Transverse colon (tissue), 4 donors: Measurements from ENCODE around the gene GEMIN5. TPM values are rescaled to one million over a fixed set of nuclear protein-coding genes. Genes with fewer than 3 reads are reported as not detected.
"Not testable (repeated sequence)": the region's sequence is repeated elsewhere in the genome, so short reads cannot be mapped to it uniquely, and the experiment has no call there.

Experiments
- DNase-seq: peaks from one replicate; pipeline ENCODE4 v3.0.0-alpha.2; 2019
- H3K27ac ChIP-seq, 4 donors: fragments of 200-600 bp; sonication (generic); 2 replicates each; pipeline ENCODE4 v1.5.1; 2016 to 2018; ENCODE audit warnings: inconsistent platforms in 4 of 4
- H3K27me3 ChIP-seq: fragments of 200-600 bp; sonication (generic); 2 replicates; pipeline ENCODE4 v1.5.1; 2017; ENCODE audit warnings: inconsistent platforms
- H3K36me3 ChIP-seq, 4 donors: fragments of 200-600 bp; sonication (generic); 2 replicates each; pipeline ENCODE4 v1.5.1; 2017 to 2019; ENCODE audit warnings: inconsistent platforms in 4 of 4
- H3K4me1 ChIP-seq, 4 donors: fragments of 200-600 bp; sonication (generic); 2 replicates each; pipeline ENCODE4 v1.5.1; 2017 to 2020; ENCODE audit warnings: inconsistent platforms in 4 of 4
- H3K4me3 ChIP-seq, 4 donors: fragments of 200-600 bp; sonication (generic); 1 replicate in 1 of 4; 2 replicates in 3 of 4; pipeline versions ENCODE4 v1.5.1 to v1.6.1; 2017 to 2019; ENCODE audit warnings: inconsistent platforms in 4 of 4
- H3K9me3 ChIP-seq, 2 donors: fragments of 200-600 bp; sonication (generic); 2 replicates each; pipeline ENCODE4 v1.5.1; 2017 to 2019; ENCODE audit warnings: inconsistent platforms in 2 of 2
- CTCF ChIP-seq, 5 experiments: fragments of 200-600 bp in 3 of 5; fragments of 450-650 bp in 2 of 5; sonication (generic) in 3 of 5; IDR thresholded peaks; 1 replicate in 2 of 5; 2 replicates in 3 of 5; pipeline ENCODE4 v1.5.1; 2016 to 2017; ENCODE audit warnings: antibody characterized with exemption in 5 of 5, inconsistent platforms in 3 of 5, mild to moderate bottlenecking in 2 of 5, moderate library complexity in 1 of 5
- EP300 ChIP-seq: sonication (generic); formaldehyde crosslinking; IDR thresholded peaks from one replicate; pipeline ENCODE4 v1.6.1; 2017; ENCODE audit warnings: antibody characterized with exemption, low read depth
- POLR2A ChIP-seq: fragments of 450-650 bp; IDR thresholded peaks from one replicate; pipeline ENCODE4 v1.6.1; 2016; ENCODE audit warnings: antibody characterized with exemption, mild to moderate bottlenecking, moderate library complexity
- POLR2AphosphoS5 ChIP-seq, 3 donors: sonication (generic); formaldehyde crosslinking; IDR thresholded peaks; one replicate each; pipeline ENCODE4 v1.6.1; 2016; ENCODE audit warnings: antibody characterized with exemption in 3 of 3
- WGBS, 2 donors: methylation state at CpG; one replicate each; pipeline ENCODE4 v1.1.5; 2018; ENCODE audit warnings: low coverage in 1 of 2; 5-methylcytosine and 5-hydroxymethylcytosine counted together
- in situ Hi-C, 4 donors: fragments of 200-750 bp; cut with MboI; loops; one replicate each; pipeline versions ENCODE4 v1.15.0 to v1.15.1; 2017; ENCODE audit warnings: low sequenced_read_pairs in 3 of 4, low pct_ligation_motif_present in 1 of 4, low pct_unique_long_range_greater_than_20kb in 1 of 4
- intact Hi-C: fragments of 100-400 bp; cut with DNase I; formaldehyde crosslinking; loops from one replicate; pipeline ENCODE4 v1.15.1; 2023; ENCODE audit warnings: low total_unique reads
- total RNA-seq, 4 donors: library from RNA; depleted of rRNA; stranded (reverse); fragments of >200 nt; gene quantifications; one replicate each; pipeline ENCODE4 v1.1.0, GENCODE V29; 2016

Gene GEMIN5
- total RNA-seq, 4 donors from 2014 or later = 3.4 to 39.4 (median 7.3) TPM

GRCh38 chr5:154977409-154977808 lies 39.4 kb upstream of the GEMIN5 start:
- Histone ChIP-seq H3K9me3 (no peaks in the 10 kb centered on the region), H3K4me1 (no peaks in the 10 kb centered on the region), H3K36me3 (no peaks in the 10 kb centered on the region), H3K27me3 (no peaks in the 10 kb centered on the region), H3K4me3 (no peak overlapping the region), H3K27ac (no peak overlapping the region)
- intact Hi-C loops (no loop called here), in situ Hi-C loops (no loop called here)
- no peak for DNase-seq
- TF ChIP-seq POLR2AphosphoS5 (IDR thresholded peaks at IDR 0.05) = no peak
- no peak for TF ChIP-seq EP300
- no peak for TF ChIP-seq POLR2A
- TF ChIP-seq CTCF (IDR thresholded peaks at IDR 0.05) = no peak
- 63 to 78% methylated on average over 1 of the region's 1 CpG for WGBS, 2 donors

GRCh38 chr5:154976082-154976481 lies 38.1 kb upstream of the GEMIN5 start:
- H3K36me3 ChIP-seq, DNase-seq, H3K4me3 ChIP-seq, H3K9me3 ChIP-seq, in situ Hi-C loops, H3K27me3 ChIP-seq, H3K4me1 ChIP-seq, H3K27ac ChIP-seq, intact Hi-C loops: not testable (repeated sequence)
- 95% methylated on average over 9 of the region's 9 CpGs; no CpG with 5 or more reads in 1 of the 2 donors for WGBS, 2 donors

- no peak for TF ChIP-seq EP300
- TF ChIP-seq CTCF (IDR thresholded peaks at IDR 0.05) = peak in 4 of 5 experiments; percentile 12 to 44 (median 20)
- no peak for TF ChIP-seq POLR2AphosphoS5 (IDR thresholded peaks at IDR 0.05)
- 72 to 77% methylated on average over 2 of the region's 2 CpGs for WGBS, 2 donors
- Histone ChIP-seq H3K27me3 (no peaks in the 10 kb centered on the region), H3K36me3 (peaks cover 0 to 13% (median 0%) of the 10 kb centered on the region in 4 donors), H3K4me1 (no peaks in the 10 kb centered on the region), H3K9me3 (no peaks in the 10 kb centered on the region), H3K27ac (no peak overlapping the region), H3K4me3 (no peak overlapping the region)
- DNase-seq = no peak
- in situ Hi-C loops (no loop called here), intact Hi-C loops (no loop called here)
Observed at GRCh38 chr5:154972476-154973080, 34.6 kb upstream of the GEMIN5 start.

GRCh38 chr5:154971501-154971900 lies 33.5 kb upstream of the GEMIN5 start:
- WGBS, 2 donors = 66 to 83% methylated on average over 2 of the region's 2 CpGs
- in situ Hi-C loops = no loop called here

More at GRCh38 chr5:154971501-154971900, 33.5 kb upstream of the GEMIN5 start:
- Histone ChIP-seq H3K27me3 (no peaks in the 10 kb centered on the region), H3K27ac (no peak overlapping the region), H3K9me3 (no peaks in the 10 kb centered on the region), H3K4me1 (no peaks in the 10 kb centered on the region), H3K4me3 (no peak overlapping the region), H3K36me3 (peaks cover 0 to 23% (median 1%) of the 10 kb centered on the region in 4 donors)
- DNase-seq = no peak
- intact Hi-C loops = no loop called here
- no peak for TF ChIP-seq CTCF (IDR thresholded peaks at IDR 0.05)
